ENCODE measurements around the gene INCA1. TPM values are rescaled to one million over a fixed set of nuclear protein-coding genes. Genes with fewer than 3 reads are reported as not detected.
A peak's percentile ranks its signal among the peaks of the same experiment; 100 is the strongest.

INCA1 gene
- total and polyA plus RNA-seq, 2 of the 13 experiments (the other 11 are each of a cell fraction or from before 2014, with no cell fraction given): 0.93 to 2.6 TPM

DNA sequence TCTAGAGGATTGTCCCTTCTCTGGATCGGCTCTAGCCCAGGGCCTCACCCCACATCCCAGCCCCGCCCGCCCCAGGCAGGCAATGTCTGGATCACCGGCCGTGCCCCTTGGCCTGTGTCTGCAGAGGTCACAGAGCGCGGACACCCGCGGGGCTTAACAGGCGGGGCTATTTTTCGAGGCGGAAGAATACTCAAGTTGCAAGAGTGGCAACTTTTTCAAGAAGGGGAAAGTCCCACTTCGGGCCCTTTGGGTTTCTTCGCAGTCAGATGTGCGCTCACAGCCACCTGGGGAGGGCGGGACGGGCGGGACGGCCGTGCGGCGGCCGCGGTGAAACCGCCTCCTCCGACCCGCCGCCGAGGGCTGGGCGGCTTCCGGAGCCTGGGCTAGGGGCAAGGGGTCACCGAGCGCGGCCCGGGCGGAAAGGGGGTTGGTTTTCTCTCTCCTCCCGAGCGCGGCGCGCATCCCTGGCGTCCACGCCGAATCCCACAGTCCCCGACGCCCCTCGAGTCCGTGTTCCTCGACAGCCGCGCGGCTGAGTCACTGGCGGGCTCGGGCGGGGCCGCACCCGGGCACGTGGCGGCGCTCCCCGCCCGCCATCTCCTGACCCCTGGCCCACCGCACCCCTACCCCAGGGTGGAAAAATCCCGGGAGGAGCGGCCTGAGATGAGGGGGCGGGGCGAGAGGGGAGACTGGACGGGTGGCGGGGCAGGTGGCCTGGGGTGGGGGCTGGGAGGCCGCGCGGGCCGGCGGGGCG is 47.8 kb downstream of the INCA1 start (continued):
- TF ChIP-seq, protein P1, sequence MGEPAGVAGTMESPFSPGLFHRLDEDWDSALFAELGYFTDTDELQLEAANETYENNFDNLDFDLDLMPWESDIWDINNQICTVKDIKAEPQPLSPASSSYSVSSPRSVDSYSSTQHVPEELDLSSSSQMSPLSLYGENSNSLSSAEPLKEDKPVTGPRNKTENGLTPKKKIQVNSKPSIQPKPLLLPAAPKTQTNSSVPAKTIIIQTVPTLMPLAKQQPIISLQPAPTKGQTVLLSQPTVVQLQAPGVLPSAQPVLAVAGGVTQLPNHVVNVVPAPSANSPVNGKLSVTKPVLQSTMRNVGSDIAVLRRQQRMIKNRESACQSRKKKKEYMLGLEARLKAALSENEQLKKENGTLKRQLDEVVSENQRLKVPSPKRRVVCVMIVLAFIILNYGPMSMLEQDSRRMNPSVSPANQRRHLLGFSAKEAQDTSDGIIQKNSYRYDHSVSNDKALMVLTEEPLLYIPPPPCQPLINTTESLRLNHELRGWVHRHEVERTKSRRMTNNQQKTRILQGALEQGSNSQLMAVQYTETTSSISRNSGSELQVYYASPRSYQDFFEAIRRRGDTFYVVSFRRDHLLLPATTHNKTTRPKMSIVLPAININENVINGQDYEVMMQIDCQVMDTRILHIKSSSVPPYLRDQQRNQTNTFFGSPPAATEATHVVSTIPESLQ (CRISPR knock-in tag; conservative IDR thresholded peaks at IDR 0.05): no peak
- no peak; the same call in 1 of the 2 replicates for TF ChIP-seq ZNF264 (CRISPR knock-in tag; IDR thresholded peaks at IDR 0.05)
- TF ChIP-seq ZKSCAN1 (IDR thresholded peaks at IDR 0.05; ENCODE audit: low read length): no peak
- no peak for TF ChIP-seq MLLT10 (CRISPR knock-in tag; IDR thresholded peaks at IDR 0.05)
- no peak for TF ChIP-seq RORA (CRISPR knock-in tag; IDR thresholded peaks at IDR 0.05)
- no peak for TF ChIP-seq AGO1 (IDR thresholded peaks at IDR 0.05; ENCODE audit: low read depth, low read length, poor library complexity, severe bottlenecking)
- no peak for TF ChIP-seq ZNF556 (CRISPR knock-in tag; IDR thresholded peaks at IDR 0.05; ENCODE audit: borderline replicate concordance)
- 0 out of 2 replicates have a peak, but pooled peaks have one; percentile 10 for TF ChIP-seq REPIN1 (CRISPR knock-in tag; IDR thresholded peaks at IDR 0.05; ENCODE audit: borderline replicate concordance, low read depth)
- no peak for TF ChIP-seq ZNF83 (CRISPR knock-in tag; IDR thresholded peaks at IDR 0.05; ENCODE audit: borderline replicate concordance)
- TF ChIP-seq RARG (CRISPR knock-in tag; IDR thresholded peaks at IDR 0.05; ENCODE audit: low read depth): no peak
- TF ChIP-seq, protein P2, sequence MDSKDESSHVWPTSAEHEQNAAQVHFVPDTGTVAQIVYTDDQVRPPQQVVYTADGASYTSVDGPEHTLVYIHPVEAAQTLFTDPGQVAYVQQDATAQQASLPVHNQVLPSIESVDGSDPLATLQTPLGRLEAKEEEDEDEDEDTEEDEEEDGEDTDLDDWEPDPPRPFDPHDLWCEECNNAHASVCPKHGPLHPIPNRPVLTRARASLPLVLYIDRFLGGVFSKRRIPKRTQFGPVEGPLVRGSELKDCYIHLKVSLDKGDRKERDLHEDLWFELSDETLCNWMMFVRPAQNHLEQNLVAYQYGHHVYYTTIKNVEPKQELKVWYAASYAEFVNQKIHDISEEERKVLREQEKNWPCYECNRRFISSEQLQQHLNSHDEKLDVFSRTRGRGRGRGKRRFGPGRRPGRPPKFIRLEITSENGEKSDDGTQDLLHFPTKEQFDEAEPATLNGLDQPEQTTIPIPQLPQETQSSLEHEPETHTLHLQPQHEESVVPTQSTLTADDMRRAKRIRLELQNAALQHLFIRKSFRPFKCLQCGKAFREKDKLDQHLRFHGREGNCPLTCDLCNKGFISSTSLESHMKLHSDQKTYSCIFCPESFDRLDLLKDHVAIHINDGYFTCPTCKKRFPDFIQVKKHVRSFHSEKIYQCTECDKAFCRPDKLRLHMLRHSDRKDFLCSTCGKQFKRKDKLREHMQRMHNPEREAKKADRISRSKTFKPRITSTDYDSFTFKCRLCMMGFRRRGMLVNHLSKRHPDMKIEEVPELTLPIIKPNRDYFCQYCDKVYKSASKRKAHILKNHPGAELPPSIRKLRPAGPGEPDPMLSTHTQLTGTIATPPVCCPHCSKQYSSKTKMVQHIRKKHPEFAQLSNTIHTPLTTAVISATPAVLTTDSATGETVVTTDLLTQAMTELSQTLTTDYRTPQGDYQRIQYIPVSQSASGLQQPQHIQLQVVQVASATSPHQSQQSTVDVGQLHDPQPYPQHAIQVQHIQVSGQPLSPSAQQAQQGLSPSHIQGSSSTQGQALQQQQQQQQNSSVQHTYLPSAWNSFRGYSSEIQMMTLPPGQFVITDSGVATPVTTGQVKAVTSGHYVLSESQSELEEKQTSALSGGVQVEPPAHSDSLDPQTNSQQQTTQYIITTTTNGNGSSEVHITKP (CRISPR knock-in tag; IDR thresholded peaks at IDR 0.05; ENCODE audit: low read depth): peak; percentile 72; the same call in 1 of the 2 replicates
- TF ChIP-seq ZNF652 (CRISPR knock-in tag; IDR thresholded peaks at IDR 0.05; ENCODE audit: borderline replicate concordance, low read depth): no peak
- TF ChIP-seq RXRB (CRISPR knock-in tag; IDR thresholded peaks at IDR 0.05; ENCODE audit: borderline replicate concordance): peak; percentile 84
- TF ChIP-seq, protein P3, sequence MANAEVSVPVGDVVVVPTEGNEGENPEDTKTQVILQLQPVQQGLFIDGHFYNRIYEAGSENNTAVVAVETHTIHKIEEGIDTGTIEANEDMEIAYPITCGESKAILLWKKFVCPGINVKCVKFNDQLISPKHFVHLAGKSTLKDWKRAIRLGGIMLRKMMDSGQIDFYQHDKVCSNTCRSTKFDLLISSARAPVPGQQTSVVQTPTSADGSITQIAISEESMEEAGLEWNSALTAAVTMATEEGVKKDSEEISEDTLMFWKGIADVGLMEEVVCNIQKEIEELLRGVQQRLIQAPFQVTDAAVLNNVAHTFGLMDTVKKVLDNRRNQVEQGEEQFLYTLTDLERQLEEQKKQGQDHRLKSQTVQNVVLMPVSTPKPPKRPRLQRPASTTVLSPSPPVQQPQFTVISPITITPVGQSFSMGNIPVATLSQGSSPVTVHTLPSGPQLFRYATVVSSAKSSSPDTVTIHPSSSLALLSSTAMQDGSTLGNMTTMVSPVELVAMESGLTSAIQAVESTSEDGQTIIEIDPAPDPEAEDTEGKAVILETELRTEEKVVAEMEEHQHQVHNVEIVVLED (CRISPR knock-in tag; IDR thresholded peaks at IDR 0.05; ENCODE audit: borderline replicate concordance): no peak
- no peak for TF ChIP-seq ZNF34 (CRISPR knock-in tag; IDR thresholded peaks at IDR 0.05; ENCODE audit: borderline replicate concordance)
- TF ChIP-seq ZNF577 (CRISPR knock-in tag; IDR thresholded peaks at IDR 0.05; ENCODE audit: borderline replicate concordance, low read depth): no peak
- TF ChIP-seq, protein P4, sequence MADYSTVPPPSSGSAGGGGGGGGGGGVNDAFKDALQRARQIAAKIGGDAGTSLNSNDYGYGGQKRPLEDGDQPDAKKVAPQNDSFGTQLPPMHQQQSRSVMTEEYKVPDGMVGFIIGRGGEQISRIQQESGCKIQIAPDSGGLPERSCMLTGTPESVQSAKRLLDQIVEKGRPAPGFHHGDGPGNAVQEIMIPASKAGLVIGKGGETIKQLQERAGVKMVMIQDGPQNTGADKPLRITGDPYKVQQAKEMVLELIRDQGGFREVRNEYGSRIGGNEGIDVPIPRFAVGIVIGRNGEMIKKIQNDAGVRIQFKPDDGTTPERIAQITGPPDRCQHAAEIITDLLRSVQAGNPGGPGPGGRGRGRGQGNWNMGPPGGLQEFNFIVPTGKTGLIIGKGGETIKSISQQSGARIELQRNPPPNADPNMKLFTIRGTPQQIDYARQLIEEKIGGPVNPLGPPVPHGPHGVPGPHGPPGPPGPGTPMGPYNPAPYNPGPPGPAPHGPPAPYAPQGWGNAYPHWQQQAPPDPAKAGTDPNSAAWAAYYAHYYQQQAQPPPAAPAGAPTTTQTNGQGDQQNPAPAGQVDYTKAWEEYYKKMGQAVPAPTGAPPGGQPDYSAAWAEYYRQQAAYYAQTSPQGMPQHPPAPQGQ (CRISPR knock-in tag; IDR thresholded peaks at IDR 0.05; ENCODE audit: borderline replicate concordance): no peak
- TF ChIP-seq XBP1 (CRISPR knock-in tag; IDR thresholded peaks at IDR 0.05): no peak

Measured in HepG2 (cell line).